HepG2 (cell line): ENCODE measurements around the gene TAF6. TPM values are rescaled to one million over a fixed set of nuclear protein-coding genes. Genes with fewer than 3 reads are reported as not detected.
A peak's percentile ranks its signal among the peaks of the same experiment; 100 is the strongest.

Source experiments
- ADNP ChIP-seq: sonication (generic); formaldehyde crosslinking; IDR thresholded peaks from 2 replicates; pipeline ENCODE4 v1.4.0; 2020; ENCODE audit warnings: missing genetic modification reagents
- CREB1 ChIP-seq, 2 experiments: fragments of 450-650 bp in 1 of 2; IDR thresholded peaks; 2 replicates each; pipeline ENCODE4 v1.6.1; 2016 to 2017; ENCODE audit warnings: control low read depth in 1 of 2, mild to moderate bottlenecking in 1 of 2, missing compliant biosample characterization in 1 of 2, missing genetic modification characterization in 1 of 2
- ESRRA ChIP-seq: sonication (generic); formaldehyde crosslinking; IDR thresholded peaks from 2 replicates; pipeline ENCODE4 v1.5.1; 2020; ENCODE audit warnings: mild to moderate bottlenecking, low read depth, missing genetic modification reagents
- FIP1L1 ChIP-seq: fragments of 200-400 bp; formaldehyde crosslinking; IDR thresholded peaks from 2 replicates; pipeline ENCODE4 v1.6.1; 2018; ENCODE audit warnings: low read depth, mild to moderate bottlenecking, low read length, moderate library complexity, borderline replicate concordance; ENCODE audit not compliant: insufficient read depth
- KDM6A ChIP-seq: IDR thresholded peaks from 2 replicates; pipeline ENCODE4 v1.6.1; 2016; ENCODE audit warnings: low read depth
- MYNN ChIP-seq: sonication (generic); formaldehyde crosslinking; IDR thresholded peaks from 2 replicates; pipeline ENCODE4 v1.4.0; 2020; ENCODE audit warnings: mild to moderate bottlenecking, low read depth, missing genetic modification reagents
- NR1H2 ChIP-seq: sonication (generic); formaldehyde crosslinking; IDR thresholded peaks from 2 replicates; pipeline ENCODE4 v1.8.1; 2022; ENCODE audit warnings: low read depth, missing genetic modification reagents, borderline replicate concordance
- RARA ChIP-seq: IDR thresholded peaks from 2 replicates; pipeline ENCODE4 v1.6.1; 2016; ENCODE audit warnings: missing genetic modification reagents, missing compliant biosample characterization
- TBX2 ChIP-seq: sonication (generic); formaldehyde crosslinking; IDR thresholded peaks from 2 replicates; pipeline ENCODE4 v1.5.0; 2020; ENCODE audit warnings: missing genetic modification reagents, mild to moderate bottlenecking, borderline replicate concordance
- U2AF2 ChIP-seq: fragments of 200-400 bp; formaldehyde crosslinking; IDR thresholded peaks from 2 replicates; pipeline ENCODE4 v1.6.1; 2017; ENCODE audit warnings: low read depth, mild to moderate bottlenecking, low read length
- YEATS2 ChIP-seq: sonication (generic); formaldehyde crosslinking; IDR thresholded peaks from 2 replicates; pipeline ENCODE4 v1.4.0; 2020; ENCODE audit warnings: missing genetic modification reagents, borderline replicate concordance
- ZMYM3 ChIP-seq: sonication (generic); formaldehyde crosslinking; IDR thresholded peaks from 2 replicates; pipeline ENCODE4 v1.5.1; 2020; ENCODE audit warnings: mild to moderate bottlenecking, missing genetic modification reagents
- ZNF17 ChIP-seq: sonication (generic); formaldehyde crosslinking; IDR thresholded peaks from 2 replicates; pipeline ENCODE4 v1.5.0; 2020; ENCODE audit warnings: mild to moderate bottlenecking, missing genetic modification reagents
- ZNF260 ChIP-seq: sonication (generic); formaldehyde crosslinking; IDR thresholded peaks from 2 replicates; pipeline ENCODE4 v1.4.0; 2020; ENCODE audit warnings: missing genetic modification reagents, low read depth, mild to moderate bottlenecking, borderline replicate concordance
- ZNF619 ChIP-seq: sonication (generic); formaldehyde crosslinking; IDR thresholded peaks from 2 replicates; pipeline ENCODE4 v1.4.0; 2020; ENCODE audit warnings: mild to moderate bottlenecking, missing genetic modification reagents
- ZNF724P ChIP-seq: sonication (generic); formaldehyde crosslinking; IDR thresholded peaks from 2 replicates; pipeline ENCODE4 v1.8.0; 2022; ENCODE audit warnings: missing genetic modification reagents, borderline replicate concordance
- ZNF775 ChIP-seq: sonication (generic); formaldehyde crosslinking; IDR thresholded peaks from 2 replicates; pipeline ENCODE4 v1.4.0; 2020; ENCODE audit warnings: missing genetic modification reagents, mild to moderate bottlenecking, moderate library complexity, borderline replicate concordance
- ZNF878 ChIP-seq: sonication (generic); formaldehyde crosslinking; IDR thresholded peaks from 2 replicates; pipeline ENCODE4 v1.8.1; 2023; ENCODE audit warnings: mild to moderate bottlenecking, missing genetic modification reagents, moderate library complexity
- polyA plus RNA-seq, 8 experiments: library from polyadenylated mRNA; depleted of rRNA in 3 of 8; stranded (reverse) in 7 of 8; unstranded in 1 of 8; fragments of >200 nt; fragmentation: Illumina TruSeq in 4 of 8; extraction: Trizol in 4 of 8; gene quantifications; 2 replicates each; pipeline versions ENCODE4 v1.2.1 to v1.2.3, GENCODE V29; 2011 to 2016; ENCODE audit warnings: low read depth in 4 of 8, missing spikeins in 1 of 8, mixed read lengths in 1 of 8; ENCODE audit not compliant: insufficient read depth in 1 of 8
- total RNA-seq, 5 experiments: library from RNA; depleted of rRNA; stranded (reverse); fragments of >200 nt; fragmentation: Illumina TruSeq; extraction: Trizol; gene quantifications; 2 replicates each; pipeline ENCODE4 v1.2.3, GENCODE V29; 2016; ENCODE audit warnings: low read depth in 1 of 5
- TF ChIP-seq, protein P1 (sequence below): sonication (generic); formaldehyde crosslinking; IDR thresholded peaks from 2 replicates; pipeline ENCODE4 v1.4.0; 2020; ENCODE audit warnings: low read depth, mild to moderate bottlenecking, missing genetic modification reagents
- TF ChIP-seq, protein P2 (sequence below): sonication (generic); formaldehyde crosslinking; IDR thresholded peaks from 2 replicates; pipeline ENCODE4 v1.5.0; 2020; ENCODE audit warnings: missing genetic modification reagents, mild to moderate bottlenecking, borderline replicate concordance
- TF ChIP-seq, protein P3 (sequence below): IDR thresholded peaks from 2 replicates; pipeline ENCODE4 v1.6.1; 2016; ENCODE audit warnings: mild to moderate bottlenecking, missing biosample characterization, missing genetic modification reagents
- TF ChIP-seq, protein P4 (sequence below): sonication (generic); formaldehyde crosslinking; IDR thresholded peaks from 2 replicates; pipeline ENCODE4 v1.5.0; 2020; ENCODE audit warnings: missing genetic modification reagents
- TF ChIP-seq, protein P5 (sequence below): sonication (generic); formaldehyde crosslinking; IDR thresholded peaks from 2 replicates; pipeline ENCODE4 v1.5.1; 2020; ENCODE audit warnings: mild to moderate bottlenecking, missing genetic modification reagents, moderate library complexity
- TF ChIP-seq, protein P6 (sequence below): IDR thresholded peaks from 2 replicates; pipeline ENCODE4 v1.6.1; 2016; ENCODE audit warnings: missing compliant biosample characterization, missing genetic modification reagents, borderline replicate concordance

TAF6 gene
- total and polyA plus RNA-seq, 2 of the 13 experiments (the other 11 are each of a cell fraction or from before 2014, with no cell fraction given) = 12.9 to 18.8 TPM

DNA sequence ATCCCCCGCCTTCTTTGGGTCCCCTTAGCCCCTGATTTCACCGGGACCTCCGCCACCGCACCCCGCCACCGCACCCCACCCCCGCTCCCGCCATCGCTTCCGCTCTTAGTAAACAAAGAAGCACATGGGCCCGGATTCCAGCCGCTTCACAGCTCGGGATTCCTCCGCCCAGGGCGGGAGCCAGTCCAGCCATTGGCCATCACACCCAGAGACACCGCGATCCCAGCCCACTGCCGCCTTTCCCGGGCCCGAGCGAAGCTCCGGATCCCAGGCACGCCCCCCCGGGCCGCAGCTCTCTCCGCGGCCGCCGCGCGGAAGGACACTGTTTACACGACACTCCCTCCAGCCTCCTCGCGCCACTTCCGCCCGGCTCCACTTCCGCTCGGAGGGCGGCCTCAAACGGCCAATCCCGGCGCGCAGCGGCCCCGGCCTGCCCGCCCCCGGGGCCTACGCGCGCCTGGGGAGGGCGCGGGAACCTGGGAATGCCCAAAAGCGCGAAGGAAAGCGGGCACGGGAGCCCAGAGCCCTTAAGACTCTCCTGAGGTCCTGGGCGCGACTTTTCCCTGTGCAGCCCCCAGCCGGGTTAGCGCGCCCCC lies 18.6 kb downstream of the TAF6 start (continued):
- TF ChIP-seq ZNF260 (CRISPR knock-in tag) (no peak), YEATS2 (peak; percentile 95), ZMYM3 (CRISPR knock-in tag) (no peak), ZNF619 (CRISPR knock-in tag) (no peak), ZNF878 (CRISPR knock-in tag) (peak; percentile 95), ZNF17 (CRISPR knock-in tag) (no peak), ADNP (CRISPR knock-in tag) (no peak), KDM6A (CRISPR knock-in tag) (no peak), RARA (peak; percentile 41; the same call in 1 of the 2 replicates), ZNF775 (CRISPR knock-in tag) (no peak), ZNF724P (peak; percentile 89), FIP1L1 (no peak), CREB1 (IDR thresholded peaks at IDR 0.05) (peak; percentile 89), CREB1 (CRISPR knock-in tag; IDR thresholded peaks at IDR 0.05) (peak; percentile 75; the same call in 1 of the 2 replicates), ESRRA (CRISPR knock-in tag) (peak; percentile 79; the same call in 1 of the 2 replicates), NR1H2 (no peak), MYNN (CRISPR knock-in tag) (no peak), TBX2 (CRISPR knock-in tag) (peak; percentile 92), U2AF2 (0 out of 2 replicates have a peak, but pooled peaks have one; percentile 65)
- TF ChIP-seq, protein P1, sequence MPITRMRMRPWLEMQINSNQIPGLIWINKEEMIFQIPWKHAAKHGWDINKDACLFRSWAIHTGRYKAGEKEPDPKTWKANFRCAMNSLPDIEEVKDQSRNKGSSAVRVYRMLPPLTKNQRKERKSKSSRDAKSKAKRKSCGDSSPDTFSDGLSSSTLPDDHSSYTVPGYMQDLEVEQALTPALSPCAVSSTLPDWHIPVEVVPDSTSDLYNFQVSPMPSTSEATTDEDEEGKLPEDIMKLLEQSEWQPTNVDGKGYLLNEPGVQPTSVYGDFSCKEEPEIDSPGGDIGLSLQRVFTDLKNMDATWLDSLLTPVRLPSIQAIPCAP (CRISPR knock-in tag) = no peak
- TF ChIP-seq, protein P2, sequence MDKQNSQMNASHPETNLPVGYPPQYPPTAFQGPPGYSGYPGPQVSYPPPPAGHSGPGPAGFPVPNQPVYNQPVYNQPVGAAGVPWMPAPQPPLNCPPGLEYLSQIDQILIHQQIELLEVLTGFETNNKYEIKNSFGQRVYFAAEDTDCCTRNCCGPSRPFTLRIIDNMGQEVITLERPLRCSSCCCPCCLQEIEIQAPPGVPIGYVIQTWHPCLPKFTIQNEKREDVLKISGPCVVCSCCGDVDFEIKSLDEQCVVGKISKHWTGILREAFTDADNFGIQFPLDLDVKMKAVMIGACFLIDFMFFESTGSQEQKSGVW (CRISPR knock-in tag) = no peak
- TF ChIP-seq, protein P3, sequence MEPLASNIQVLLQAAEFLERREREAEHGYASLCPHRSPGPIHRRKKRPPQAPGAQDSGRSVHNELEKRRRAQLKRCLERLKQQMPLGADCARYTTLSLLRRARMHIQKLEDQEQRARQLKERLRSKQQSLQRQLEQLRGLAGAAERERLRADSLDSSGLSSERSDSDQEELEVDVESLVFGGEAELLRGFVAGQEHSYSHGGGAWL (CRISPR knock-in tag) = peak; percentile 91
- TF ChIP-seq, protein P4, sequence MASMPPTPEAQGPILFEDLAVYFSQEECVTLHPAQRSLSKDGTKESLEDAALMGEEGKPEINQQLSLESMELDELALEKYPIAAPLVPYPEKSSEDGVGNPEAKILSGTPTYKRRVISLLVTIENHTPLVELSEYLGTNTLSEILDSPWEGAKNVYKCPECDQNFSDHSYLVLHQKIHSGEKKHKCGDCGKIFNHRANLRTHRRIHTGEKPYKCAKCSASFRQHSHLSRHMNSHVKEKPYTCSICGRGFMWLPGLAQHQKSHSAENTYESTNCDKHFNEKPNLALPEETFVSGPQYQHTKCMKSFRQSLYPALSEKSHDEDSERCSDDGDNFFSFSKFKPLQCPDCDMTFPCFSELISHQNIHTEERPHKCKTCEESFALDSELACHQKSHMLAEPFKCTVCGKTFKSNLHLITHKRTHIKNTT (CRISPR knock-in tag) = no peak
- TF ChIP-seq, protein P5, sequence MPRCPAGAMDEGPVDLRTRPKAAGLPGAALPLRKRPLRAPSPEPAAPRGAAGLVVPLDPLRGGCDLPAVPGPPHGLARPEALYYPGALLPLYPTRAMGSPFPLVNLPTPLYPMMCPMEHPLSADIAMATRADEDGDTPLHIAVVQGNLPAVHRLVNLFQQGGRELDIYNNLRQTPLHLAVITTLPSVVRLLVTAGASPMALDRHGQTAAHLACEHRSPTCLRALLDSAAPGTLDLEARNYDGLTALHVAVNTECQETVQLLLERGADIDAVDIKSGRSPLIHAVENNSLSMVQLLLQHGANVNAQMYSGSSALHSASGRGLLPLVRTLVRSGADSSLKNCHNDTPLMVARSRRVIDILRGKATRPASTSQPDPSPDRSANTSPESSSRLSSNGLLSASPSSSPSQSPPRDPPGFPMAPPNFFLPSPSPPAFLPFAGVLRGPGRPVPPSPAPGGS (CRISPR knock-in tag) = no peak; the same call in 1 of the 2 replicates
- TF ChIP-seq, protein P6, sequence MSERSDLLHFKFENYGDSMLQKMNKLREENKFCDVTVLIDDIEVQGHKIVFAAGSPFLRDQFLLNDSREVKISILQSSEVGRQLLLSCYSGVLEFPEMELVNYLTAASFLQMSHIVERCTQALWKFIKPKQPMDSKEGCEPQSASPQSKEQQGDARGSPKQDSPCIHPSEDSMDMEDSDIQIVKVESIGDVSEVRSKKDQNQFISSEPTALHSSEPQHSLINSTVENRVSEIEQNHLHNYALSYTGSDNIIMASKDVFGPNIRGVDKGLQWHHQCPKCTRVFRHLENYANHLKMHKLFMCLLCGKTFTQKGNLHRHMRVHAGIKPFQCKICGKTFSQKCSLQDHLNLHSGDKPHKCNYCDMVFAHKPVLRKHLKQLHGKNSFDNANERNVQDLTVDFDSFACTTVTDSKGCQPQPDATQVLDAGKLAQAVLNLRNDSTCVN (CRISPR knock-in tag) = no peak; the same call in 1 of the 2 replicates
